ENCODE data around the gene ARHGAP6. TPM values are rescaled to one million over a fixed set of nuclear protein-coding genes. Genes with fewer than 3 reads are reported as not detected.

The ARHGAP6 gene
- total and polyA plus RNA-seq, 8 donors, result 7.0 to 25.4 (median 20.5) TPM

- H3K4me1 ChIP-seq, result no peaks in the 10 kb centered on the region
- no peaks in the 10 kb centered on the region for H3K36me3 ChIP-seq
- H3K9me3 ChIP-seq, result no peaks in the 10 kb centered on the region
- H3K4me3 ChIP-seq, result no peak overlapping the region
- ATAC-seq (no peak), DNase-seq (no peak)
- no peaks in the 10 kb centered on the region for H3K27me3 ChIP-seq
- no peak overlapping the region for H3K27ac ChIP-seq
- intact Hi-C loops (cut with DNase I), result no loop called here
- TF ChIP-seq, protein P1, sequence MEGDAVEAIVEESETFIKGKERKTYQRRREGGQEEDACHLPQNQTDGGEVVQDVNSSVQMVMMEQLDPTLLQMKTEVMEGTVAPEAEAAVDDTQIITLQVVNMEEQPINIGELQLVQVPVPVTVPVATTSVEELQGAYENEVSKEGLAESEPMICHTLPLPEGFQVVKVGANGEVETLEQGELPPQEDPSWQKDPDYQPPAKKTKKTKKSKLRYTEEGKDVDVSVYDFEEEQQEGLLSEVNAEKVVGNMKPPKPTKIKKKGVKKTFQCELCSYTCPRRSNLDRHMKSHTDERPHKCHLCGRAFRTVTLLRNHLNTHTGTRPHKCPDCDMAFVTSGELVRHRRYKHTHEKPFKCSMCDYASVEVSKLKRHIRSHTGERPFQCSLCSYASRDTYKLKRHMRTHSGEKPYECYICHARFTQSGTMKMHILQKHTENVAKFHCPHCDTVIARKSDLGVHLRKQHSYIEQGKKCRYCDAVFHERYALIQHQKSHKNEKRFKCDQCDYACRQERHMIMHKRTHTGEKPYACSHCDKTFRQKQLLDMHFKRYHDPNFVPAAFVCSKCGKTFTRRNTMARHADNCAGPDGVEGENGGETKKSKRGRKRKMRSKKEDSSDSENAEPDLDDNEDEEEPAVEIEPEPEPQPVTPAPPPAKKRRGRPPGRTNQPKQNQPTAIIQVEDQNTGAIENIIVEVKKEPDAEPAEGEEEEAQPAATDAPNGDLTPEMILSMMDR (IDR thresholded peaks at IDR 0.05), result no peak
Measured at GRCh38 chrX:11474021-11474420, 191.7 kb downstream of the ARHGAP6 start.

- Histone ChIP-seq H3K36me3 (no peaks in the 10 kb centered on the region), H3K9me3 (no peaks in the 10 kb centered on the region), H3K27me3 (no peaks in the 10 kb centered on the region), H3K27ac (no peak overlapping the region), H3K4me3 (no peak overlapping the region), H3K4me1 (no peaks in the 10 kb centered on the region)
- DNase-seq (no peak), ATAC-seq (no peak)
- TF ChIP-seq, protein P1 (IDR thresholded peaks at IDR 0.05), result no peak
- intact Hi-C loops (cut with DNase I), result no loop called here
Measured at GRCh38 chrX:11472879-11473278, 192.8 kb downstream of the ARHGAP6 start.

DNA sequence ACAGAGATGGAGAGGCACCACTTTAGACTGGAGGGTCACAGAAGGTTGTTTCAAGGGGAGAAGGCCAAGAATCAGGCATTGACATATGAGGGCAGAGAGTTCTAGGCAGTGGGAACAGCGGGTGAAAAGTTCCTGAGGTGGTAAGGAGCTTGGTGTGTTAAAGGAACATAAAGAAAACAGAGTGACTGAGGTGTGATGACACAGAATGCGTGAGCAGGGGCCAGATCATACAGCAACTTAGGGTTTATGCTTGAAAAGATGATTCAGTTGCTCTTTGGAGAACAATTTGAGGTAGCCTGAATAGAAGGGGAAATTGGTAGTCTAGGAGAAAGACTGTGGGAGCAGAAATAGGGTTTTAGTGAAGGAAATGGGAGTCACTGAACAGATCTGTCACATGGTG, 193.3 kb downstream of the ARHGAP6 start:
- ATAC-seq (no peak), DNase-seq (no peak)
- no peaks in the 10 kb centered on the region for H3K4me1 ChIP-seq
- no peaks in the 10 kb centered on the region for H3K9me3 ChIP-seq
- intact Hi-C loops (cut with DNase I), result no loop called here
- TF ChIP-seq, protein P1 (IDR thresholded peaks at IDR 0.05), result no peak
- H3K27me3 ChIP-seq, result no peaks in the 10 kb centered on the region
- no peak overlapping the region for H3K27ac ChIP-seq
- H3K4me3 ChIP-seq, result no peak overlapping the region
- H3K36me3 ChIP-seq, result no peaks in the 10 kb centered on the region

DNA sequence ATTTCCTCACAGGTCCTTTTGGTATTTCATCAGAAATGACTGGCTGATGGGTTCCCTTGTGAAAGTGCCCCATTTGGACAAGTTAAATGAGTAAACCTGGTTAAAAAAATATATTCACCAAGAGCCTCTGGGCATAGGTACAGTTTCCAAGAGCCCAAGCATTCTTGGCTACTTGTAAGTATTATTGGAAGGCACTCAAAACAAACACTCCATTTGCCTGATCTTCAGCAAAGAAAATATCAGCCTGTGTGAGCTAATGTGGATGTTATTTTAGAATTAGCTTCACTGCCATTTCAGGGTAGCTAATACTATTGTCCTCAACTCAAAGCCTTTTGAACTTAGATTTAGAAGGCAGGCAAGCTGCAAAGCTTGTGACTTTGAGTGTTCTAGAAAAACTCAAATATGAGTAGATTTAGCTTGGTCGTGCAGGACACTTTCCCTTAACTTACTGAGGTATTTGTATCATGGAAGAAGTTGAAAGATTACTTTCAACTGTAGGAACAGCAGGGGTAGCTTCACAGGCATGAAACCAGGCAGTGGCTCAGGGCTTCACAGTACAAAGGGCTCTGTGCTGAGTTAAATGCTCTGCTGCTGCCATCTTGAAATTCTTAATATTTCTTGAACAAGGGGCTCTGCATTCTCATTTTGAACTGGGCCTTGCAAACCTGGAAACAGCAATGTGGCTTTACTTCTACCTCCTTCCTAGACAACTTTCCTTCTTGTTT, 195.3 kb downstream of the ARHGAP6 start:
- Histone ChIP-seq H3K27ac (peak overlapping the region; percentile 18 to 36), H3K27me3 (no peaks in the 10 kb centered on the region), H3K9me3 (no peaks in the 10 kb centered on the region), H3K4me3 (no peak overlapping the region), H3K4me1 (no peaks in the 10 kb centered on the region), H3K36me3 (no peaks in the 10 kb centered on the region)
- peak; percentile 89 for ATAC-seq
- intact Hi-C loops (cut with DNase I), result no loop called here
- peak in 2 of 4 donors; percentile 16 to 52 for DNase-seq
- TF ChIP-seq, protein P1 (IDR thresholded peaks at IDR 0.05), result no peak

DNA sequence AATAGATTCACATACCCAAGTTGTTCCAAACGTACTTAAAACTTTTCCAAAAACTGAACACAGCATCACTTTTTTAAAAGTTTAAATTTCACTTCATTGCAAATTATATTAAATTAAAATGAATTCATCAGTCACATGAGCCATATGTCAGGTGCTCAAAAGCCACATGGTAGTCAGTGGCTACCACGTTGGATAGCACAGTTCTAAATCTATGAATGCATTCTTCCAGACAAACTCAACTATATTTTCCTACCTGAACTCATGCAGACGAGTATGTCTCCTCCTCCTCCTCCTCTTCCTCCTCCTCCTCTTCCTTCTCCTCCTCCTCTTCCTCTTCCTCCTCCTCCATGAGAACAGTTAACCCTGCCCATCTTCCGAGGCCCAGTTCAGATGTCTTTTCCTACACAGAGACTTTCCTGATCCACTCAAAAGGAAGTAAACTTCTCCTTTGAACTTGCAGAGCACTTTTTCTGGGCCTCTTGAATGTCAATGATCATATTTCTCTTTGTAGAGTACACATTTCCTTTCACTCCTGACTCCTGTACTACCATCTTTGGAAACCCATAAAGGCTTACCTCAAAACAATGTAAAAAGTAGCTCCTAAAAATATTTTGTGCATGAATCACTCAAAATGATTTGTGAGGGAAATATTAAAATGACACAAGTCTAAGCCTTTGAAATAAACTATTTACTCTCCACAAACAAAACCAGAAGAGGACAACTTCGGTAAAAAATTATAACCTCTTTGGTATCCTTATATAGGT, 199.9 kb downstream of the ARHGAP6 start:
- no peak overlapping the region for H3K4me3 ChIP-seq
- H3K9me3 ChIP-seq, result no peaks in the 10 kb centered on the region
- DNase-seq (no peak), ATAC-seq (peak; percentile 25)
- no peaks in the 10 kb centered on the region for H3K4me1 ChIP-seq
- H3K36me3 ChIP-seq, result no peaks in the 10 kb centered on the region
- TF ChIP-seq, protein P1 (IDR thresholded peaks at IDR 0.05), result no peak
- H3K27ac ChIP-seq, result no peak overlapping the region
- no peaks in the 10 kb centered on the region for H3K27me3 ChIP-seq
- intact Hi-C loops (cut with DNase I), result no loop called here
